Neural cell (in vitro differentiated cells): ENCODE measurements around the gene FAM200B. TPM values are rescaled to one million over a fixed set of nuclear protein-coding genes. Genes with fewer than 3 reads are reported as not detected.

Experiments
- H2AFZ ChIP-seq: fragments of 200-600, 300-800 bp; sonication (generic), shearing (Covaris generic); 2 replicates; pipeline ENCODE4 v1.6.0; 2014; ENCODE audit warnings: low read depth, mild to moderate bottlenecking, antibody characterized with exemption, low read length, moderate library complexity
- H3F3A ChIP-seq: fragments of 200-600 bp; shearing (Covaris generic); 2 replicates; pipeline ENCODE4 v1.6.1; 2016; ENCODE audit warnings: mild to moderate bottlenecking, moderate library complexity, mixed read lengths, antibody characterized with exemption, low read length; ENCODE audit not compliant: insufficient read depth, poor library complexity, severe bottlenecking
- H3K27ac ChIP-seq: fragments of 200-600, 300-800 bp; sonication (generic), shearing (Covaris generic); 2 replicates; pipeline ENCODE4 v1.5.1; 2014; ENCODE audit warnings: mild to moderate bottlenecking, low read length, moderate library complexity
- H3K27me3 ChIP-seq: fragments of 300-800, 200-600 bp; sonication (generic), shearing (Covaris generic); 2 replicates; pipeline ENCODE4 v1.6.0; 2014; ENCODE audit warnings: mild to moderate bottlenecking, low read depth, low read length, moderate library complexity; ENCODE audit not compliant: insufficient read depth
- H3K36me3 ChIP-seq: fragments of 300-800, 200-600 bp; sonication (generic), shearing (Covaris generic); 2 replicates; pipeline ENCODE4 v1.5.1; 2014; ENCODE audit warnings: mild to moderate bottlenecking, antibody characterized with exemption, low read length, moderate library complexity; ENCODE audit not compliant: insufficient read depth
- H3K4me2 ChIP-seq: fragments of 300-800, 200-600 bp; sonication (generic), shearing (Covaris generic); 2 replicates; pipeline ENCODE4 v1.6.0; 2014; ENCODE audit warnings: mild to moderate bottlenecking, low read length
- H3K4me3 ChIP-seq: fragments of 300-800, 200-600 bp; sonication (generic), shearing (Covaris generic); 2 replicates; pipeline ENCODE4 v1.5.1; 2014; ENCODE audit warnings: mild to moderate bottlenecking, low read length, moderate library complexity
- H3K79me2 ChIP-seq: fragments of 200-600 bp; shearing (Covaris generic); replicated peaks from 2 replicates; pipeline ENCODE4 v1.6.0; 2014; ENCODE audit warnings: mild to moderate bottlenecking, low read length, moderate library complexity; ENCODE audit not compliant: insufficient read depth
- H3K9ac ChIP-seq: fragments of 300-800, 200-600 bp; sonication (generic), shearing (Covaris generic); 2 replicates; pipeline ENCODE4 v1.6.1; 2016; ENCODE audit warnings: mild to moderate bottlenecking, low read length, mixed read lengths
- H3K9me2 ChIP-seq: fragments of 200-600 bp; shearing (Covaris generic); 2 replicates; pipeline ENCODE4 v1.6.1; 2016; ENCODE audit warnings: mild to moderate bottlenecking, low read length, mixed read lengths; ENCODE audit not compliant: insufficient read depth
- H3K9me3 ChIP-seq: fragments of 200-600, 300-800 bp; sonication (generic), shearing (Covaris generic); 2 replicates; pipeline ENCODE4 v1.6.1; 2016; ENCODE audit warnings: mild to moderate bottlenecking, mixed run types, low read length, moderate library complexity, mixed read lengths
- H4K20me1 ChIP-seq: fragments of 200-600 bp; shearing (Covaris generic); 2 replicates; pipeline ENCODE4 v1.6.1; 2016; ENCODE audit warnings: mild to moderate bottlenecking, mixed run types; ENCODE audit not compliant: insufficient read depth
- EP300 ChIP-seq: fragments of 450-650 bp; conservative IDR thresholded peaks from 2 replicates; pipeline ENCODE4 v1.6.1; 2014; ENCODE audit warnings: antibody characterized with exemption, mild to moderate bottlenecking, moderate library complexity; ENCODE audit not compliant: poor library complexity, severe bottlenecking
- EZH2 ChIP-seq: fragments of 200-600, 300-800 bp; shearing (Covaris generic), sonication (generic); IDR thresholded peaks from 2 replicates; pipeline ENCODE4 v1.6.1; 2014; ENCODE audit warnings: antibody characterized with exemption, low read length, borderline replicate concordance, mild to moderate bottlenecking; ENCODE audit not compliant: insufficient read depth, poor library complexity, severe bottlenecking
- MXI1 ChIP-seq: fragments of 450-650 bp; conservative IDR thresholded peaks from 2 replicates; pipeline ENCODE4 v1.6.1; 2014; ENCODE audit warnings: antibody characterized with exemption, mild to moderate bottlenecking; ENCODE audit not compliant: poor library complexity, severe bottlenecking
- POLR2AphosphoS5 ChIP-seq: IDR thresholded peaks from 2 replicates; pipeline ENCODE4 v1.6.1; 2012
- RAD21 ChIP-seq: fragments of 450-650 bp; conservative IDR thresholded peaks from 2 replicates; pipeline ENCODE4 v1.6.1; 2014; ENCODE audit warnings: antibody characterized with exemption, mild to moderate bottlenecking, moderate library complexity
- SMC3 ChIP-seq: fragments of 450-650 bp; conservative IDR thresholded peaks from 2 replicates; pipeline ENCODE4 v1.6.1; 2014; ENCODE audit warnings: antibody characterized with exemption, mild to moderate bottlenecking, moderate library complexity; ENCODE audit not compliant: poor library complexity
- TAF1 ChIP-seq: IDR thresholded peaks from 2 replicates; pipeline ENCODE4 v1.6.1; 2012; ENCODE audit warnings: low read depth
- polyA plus RNA-seq: library from polyadenylated mRNA; depleted of rRNA; stranded (reverse); fragments of >200 nt; gene quantifications from 2 replicates; pipeline ENCODE4 v1.2.3, GENCODE V29; 2014
- TF ChIP-seq, protein P1 (sequence below): fragments of 450-650 bp; IDR thresholded peaks from 2 replicates; pipeline ENCODE4 v1.5.1; 2014; ENCODE audit warnings: antibody characterized with exemption, mild to moderate bottlenecking, moderate library complexity; ENCODE audit not compliant: poor library complexity, severe bottlenecking
- TF ChIP-seq, protein P2 (sequence below): IDR thresholded peaks from 2 replicates; pipeline ENCODE4 v1.6.1; 2012; ENCODE audit warnings: borderline replicate concordance

FAM200B gene
- polyA plus RNA-seq, 1 donor from 2014 or later, result 238 TPM

- Histone ChIP-seq H2AFZ (peak overlapping the region; percentile 95), H3K36me3 (peaks cover 4% of the 10 kb centered on the region), H3K4me2 (peak overlapping the region; percentile 98), H4K20me1 (no peaks in the 10 kb centered on the region), H3K9ac (peak overlapping the region; percentile 93), H3K79me2 (peaks cover 39% of the 10 kb centered on the region), H3K9me2 (no peaks in the 10 kb centered on the region), H3K4me3 (peak overlapping the region; percentile 80), H3K27me3 (no peaks in the 10 kb centered on the region), H3K9me3 (no peaks in the 10 kb centered on the region), H3F3A (no peaks in the 10 kb centered on the region), H3K27ac (peak overlapping the region; percentile 95)
- TF ChIP-seq EP300 (no peak), RAD21 (no peak), MXI1 (no peak), TAF1 (no peak)
- TF ChIP-seq, protein P1, sequence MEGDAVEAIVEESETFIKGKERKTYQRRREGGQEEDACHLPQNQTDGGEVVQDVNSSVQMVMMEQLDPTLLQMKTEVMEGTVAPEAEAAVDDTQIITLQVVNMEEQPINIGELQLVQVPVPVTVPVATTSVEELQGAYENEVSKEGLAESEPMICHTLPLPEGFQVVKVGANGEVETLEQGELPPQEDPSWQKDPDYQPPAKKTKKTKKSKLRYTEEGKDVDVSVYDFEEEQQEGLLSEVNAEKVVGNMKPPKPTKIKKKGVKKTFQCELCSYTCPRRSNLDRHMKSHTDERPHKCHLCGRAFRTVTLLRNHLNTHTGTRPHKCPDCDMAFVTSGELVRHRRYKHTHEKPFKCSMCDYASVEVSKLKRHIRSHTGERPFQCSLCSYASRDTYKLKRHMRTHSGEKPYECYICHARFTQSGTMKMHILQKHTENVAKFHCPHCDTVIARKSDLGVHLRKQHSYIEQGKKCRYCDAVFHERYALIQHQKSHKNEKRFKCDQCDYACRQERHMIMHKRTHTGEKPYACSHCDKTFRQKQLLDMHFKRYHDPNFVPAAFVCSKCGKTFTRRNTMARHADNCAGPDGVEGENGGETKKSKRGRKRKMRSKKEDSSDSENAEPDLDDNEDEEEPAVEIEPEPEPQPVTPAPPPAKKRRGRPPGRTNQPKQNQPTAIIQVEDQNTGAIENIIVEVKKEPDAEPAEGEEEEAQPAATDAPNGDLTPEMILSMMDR, result no peak
Observed at GRCh38 chr4:15683143-15683495, 1.5 kb downstream of the FAM200B start.

- H3K27me3 ChIP-seq, result no peaks in the 10 kb centered on the region
- H3K27ac ChIP-seq, result no peak overlapping the region
- no peaks in the 10 kb centered on the region for H3K9me2 ChIP-seq
- peaks cover 4% of the 10 kb centered on the region for H3K36me3 ChIP-seq
- no peaks in the 10 kb centered on the region for H4K20me1 ChIP-seq
- H3K9ac ChIP-seq, result no peak overlapping the region
- H3K79me2 ChIP-seq, result peaks cover 31% of the 10 kb centered on the region
- peak overlapping the region; percentile 98 for H3K4me2 ChIP-seq
- no peak overlapping the region for H2AFZ ChIP-seq
- no peaks in the 10 kb centered on the region for H3F3A ChIP-seq
- H3K4me3 ChIP-seq, result peak overlapping the region; percentile 80
- no peaks in the 10 kb centered on the region for H3K9me3 ChIP-seq
- TF ChIP-seq EP300, result no peak
Observed at GRCh38 chr4:15684498-15684897, 2.9 kb downstream of the FAM200B start.

DNA sequence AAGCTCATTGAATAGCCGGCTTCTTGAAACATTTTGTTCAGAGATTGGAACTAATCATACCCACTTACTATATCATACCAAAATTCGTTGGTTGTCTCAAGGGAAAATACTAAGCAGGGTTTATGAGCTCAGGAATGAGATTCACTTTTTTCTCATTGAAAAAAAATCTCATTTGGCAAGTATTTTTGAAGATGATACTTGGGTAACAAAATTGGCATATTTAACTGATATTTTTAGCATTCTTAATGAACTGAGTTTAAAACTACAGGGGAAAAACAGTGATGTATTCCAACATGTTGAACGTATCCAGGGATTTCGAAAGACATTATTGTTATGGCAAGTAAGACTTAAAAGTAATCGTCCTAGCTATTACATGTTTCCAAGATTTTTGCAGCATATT lies 6.4 kb downstream of the FAM200B start:
- Histone ChIP-seq H3K27ac (no peak overlapping the region), H3K4me3 (no peak overlapping the region), H3K9ac (no peak overlapping the region), H3K9me3 (no peaks in the 10 kb centered on the region), H4K20me1 (no peaks in the 10 kb centered on the region), H3K9me2 (no peaks in the 10 kb centered on the region), H3K4me2 (no peak overlapping the region), H3K27me3 (no peaks in the 10 kb centered on the region), H3K79me2 (peaks cover 17% of the 10 kb centered on the region), H2AFZ (no peak overlapping the region), H3K36me3 (peaks cover 4% of the 10 kb centered on the region), H3F3A (no peaks in the 10 kb centered on the region)
- TF ChIP-seq, protein P1, result no peak
- TF ChIP-seq TAF1 (no peak), RAD21 (no peak), SMC3 (no peak), MXI1 (no peak), POLR2AphosphoS5 (no peak), EZH2 (no peak), EP300 (no peak)
- TF ChIP-seq, protein P2, sequence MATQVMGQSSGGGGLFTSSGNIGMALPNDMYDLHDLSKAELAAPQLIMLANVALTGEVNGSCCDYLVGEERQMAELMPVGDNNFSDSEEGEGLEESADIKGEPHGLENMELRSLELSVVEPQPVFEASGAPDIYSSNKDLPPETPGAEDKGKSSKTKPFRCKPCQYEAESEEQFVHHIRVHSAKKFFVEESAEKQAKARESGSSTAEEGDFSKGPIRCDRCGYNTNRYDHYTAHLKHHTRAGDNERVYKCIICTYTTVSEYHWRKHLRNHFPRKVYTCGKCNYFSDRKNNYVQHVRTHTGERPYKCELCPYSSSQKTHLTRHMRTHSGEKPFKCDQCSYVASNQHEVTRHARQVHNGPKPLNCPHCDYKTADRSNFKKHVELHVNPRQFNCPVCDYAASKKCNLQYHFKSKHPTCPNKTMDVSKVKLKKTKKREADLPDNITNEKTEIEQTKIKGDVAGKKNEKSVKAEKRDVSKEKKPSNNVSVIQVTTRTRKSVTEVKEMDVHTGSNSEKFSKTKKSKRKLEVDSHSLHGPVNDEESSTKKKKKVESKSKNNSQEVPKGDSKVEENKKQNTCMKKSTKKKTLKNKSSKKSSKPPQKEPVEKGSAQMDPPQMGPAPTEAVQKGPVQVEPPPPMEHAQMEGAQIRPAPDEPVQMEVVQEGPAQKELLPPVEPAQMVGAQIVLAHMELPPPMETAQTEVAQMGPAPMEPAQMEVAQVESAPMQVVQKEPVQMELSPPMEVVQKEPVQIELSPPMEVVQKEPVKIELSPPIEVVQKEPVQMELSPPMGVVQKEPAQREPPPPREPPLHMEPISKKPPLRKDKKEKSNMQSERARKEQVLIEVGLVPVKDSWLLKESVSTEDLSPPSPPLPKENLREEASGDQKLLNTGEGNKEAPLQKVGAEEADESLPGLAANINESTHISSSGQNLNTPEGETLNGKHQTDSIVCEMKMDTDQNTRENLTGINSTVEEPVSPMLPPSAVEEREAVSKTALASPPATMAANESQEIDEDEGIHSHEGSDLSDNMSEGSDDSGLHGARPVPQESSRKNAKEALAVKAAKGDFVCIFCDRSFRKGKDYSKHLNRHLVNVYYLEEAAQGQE, result no peak
